ENCODE measurements around the gene WDR55.

WDR55 gene

GRCh38 chr5:140664359-140665119 is at the start of gene WDR55:
WDR55 (plus strand) TSS chr5:140664904; CDS start chr5:140664913, 9 bp downstream.
- TF ChIP-seq RAD21 (IDR thresholded peaks at IDR 0.05; ENCODE audit: low read depth): no peak
- peak; percentile 9; the same call in 1 of the 2 replicates for TF ChIP-seq FOXM1 (IDR thresholded peaks at IDR 0.05; ENCODE audit: borderline replicate concordance, low read depth)
- no peak; the same call in 1 of the 2 replicates for TF ChIP-seq USF1 (IDR thresholded peaks at IDR 0.05)
- no peak for TF ChIP-seq CREB1 (IDR thresholded peaks at IDR 0.05; ENCODE audit: low read depth)
- TF ChIP-seq TCF12 (IDR thresholded peaks at IDR 0.05; ENCODE audit: low read depth): peak; percentile 8; the same call in 1 of the 2 replicates
- TF ChIP-seq EP300 (IDR thresholded peaks at IDR 0.05; ENCODE audit: borderline replicate concordance): peak; percentile 6; the same call in 1 of the 2 replicates
- TF ChIP-seq MAX (IDR thresholded peaks at IDR 0.05): peak; percentile 77
- TF ChIP-seq TAF1 (IDR thresholded peaks at IDR 0.05; ENCODE audit: low read depth): peak; percentile 87
- peak; percentile 59; the same call in 1 of the 2 replicates for TF ChIP-seq EGR1 (IDR thresholded peaks at IDR 0.05)
- TF ChIP-seq CEBPB (IDR thresholded peaks at IDR 0.05): no peak; the same call in 1 of the 2 replicates
- no peak for TF ChIP-seq REST (IDR thresholded peaks at IDR 0.05; ENCODE audit: low read depth)
- peak; percentile 32; the same call in 1 of the 2 replicates for TF ChIP-seq YY1 (IDR thresholded peaks at IDR 0.05; ENCODE audit: low read depth)
- TF ChIP-seq ZBTB7A (IDR thresholded peaks at IDR 0.05; ENCODE audit: low read depth): no peak
- TF ChIP-seq TEAD4 (IDR thresholded peaks at IDR 0.05): no peak
- TF ChIP-seq NFIC (IDR thresholded peaks at IDR 0.05): no peak; the same call in 1 of the 2 replicates

- TF ChIP-seq EGR1 (IDR thresholded peaks at IDR 0.05) (no peak), CREB1 (IDR thresholded peaks at IDR 0.05; ENCODE audit: low read depth) (no peak), CEBPB (IDR thresholded peaks at IDR 0.05) (no peak), REST (IDR thresholded peaks at IDR 0.05; ENCODE audit: low read depth) (no peak), USF1 (IDR thresholded peaks at IDR 0.05) (no peak), FOXM1 (IDR thresholded peaks at IDR 0.05; ENCODE audit: borderline replicate concordance, low read depth) (no peak), TCF12 (IDR thresholded peaks at IDR 0.05; ENCODE audit: low read depth) (no peak), TEAD4 (IDR thresholded peaks at IDR 0.05) (no peak), MAX (IDR thresholded peaks at IDR 0.05) (no peak), ZBTB7A (IDR thresholded peaks at IDR 0.05; ENCODE audit: low read depth) (no peak)
Measured at GRCh38 chr5:140622301-140622700, 42.4 kb upstream of the WDR55 start.

GRCh38 chr5:140627972-140628371 is 36.7 kb upstream of the WDR55 start:
- TF ChIP-seq FOXM1 (IDR thresholded peaks at IDR 0.05; ENCODE audit: borderline replicate concordance, low read depth): no peak
- TF ChIP-seq EGR1 (IDR thresholded peaks at IDR 0.05): no peak
- TF ChIP-seq CEBPB (IDR thresholded peaks at IDR 0.05): no peak
- TF ChIP-seq ZBTB7A (IDR thresholded peaks at IDR 0.05; ENCODE audit: low read depth): no peak
- TF ChIP-seq YY1 (IDR thresholded peaks at IDR 0.05; ENCODE audit: low read depth): no peak
- TF ChIP-seq TCF12 (IDR thresholded peaks at IDR 0.05; ENCODE audit: low read depth): no peak
- TF ChIP-seq MAX (IDR thresholded peaks at IDR 0.05): no peak

GRCh38 chr5:140628711-140629110 is 36.0 kb upstream of the WDR55 start:
- TF ChIP-seq REST (IDR thresholded peaks at IDR 0.05; ENCODE audit: low read depth) (no peak), RAD21 (IDR thresholded peaks at IDR 0.05; ENCODE audit: low read depth) (no peak), CEBPB (IDR thresholded peaks at IDR 0.05) (no peak), TAF1 (IDR thresholded peaks at IDR 0.05; ENCODE audit: low read depth) (no peak), TCF12 (IDR thresholded peaks at IDR 0.05; ENCODE audit: low read depth) (no peak), TEAD4 (IDR thresholded peaks at IDR 0.05) (no peak), EGR1 (IDR thresholded peaks at IDR 0.05) (no peak), MAX (IDR thresholded peaks at IDR 0.05) (no peak), YY1 (IDR thresholded peaks at IDR 0.05; ENCODE audit: low read depth) (no peak), ZBTB7A (IDR thresholded peaks at IDR 0.05; ENCODE audit: low read depth) (no peak), NFIC (IDR thresholded peaks at IDR 0.05) (no peak), EP300 (IDR thresholded peaks at IDR 0.05; ENCODE audit: borderline replicate concordance) (no peak), CREB1 (IDR thresholded peaks at IDR 0.05; ENCODE audit: low read depth) (no peak), USF1 (IDR thresholded peaks at IDR 0.05) (no peak), FOXM1 (IDR thresholded peaks at IDR 0.05; ENCODE audit: borderline replicate concordance, low read depth) (no peak)
